CD4-positive, alpha-beta T cell (primary cell): Measurements from ENCODE around the gene TMED7. TPM values are rescaled to one million over a fixed set of nuclear protein-coding genes. Genes with fewer than 3 reads are reported as not detected.

Source experiments
- ATAC-seq: fragments of 200-7000 bp; cut with Tn5 transposase; one replicate; pipeline ENCODE4 v1.10.0; 2022; ENCODE audit warnings: mild to moderate bottlenecking; ENCODE audit not compliant: poor library complexity
- CTCF ChIA-PET: fragments of 350-600 bp; sonication (Branson Sonifier 250); formaldehyde crosslinking; loops from one replicate; lab custom pipeline; 2021; ENCODE audit warnings: antibody characterized with exemption, inconsistent platforms; lab: Charles Lee
- POLR2A ChIA-PET: fragments of 350-600 bp; sonication (Branson Sonifier 250); formaldehyde crosslinking; loops from one replicate; lab custom pipeline; 2021; ENCODE audit warnings: antibody characterized with exemption, inconsistent platforms; lab: Charles Lee
- DNase-seq, 14 experiments: peaks; one replicate each; pipeline ENCODE4 v3.0.0-alpha.2; 2013 to 2020; ENCODE audit warnings: mixed read lengths in 2 of 14
- H3K27ac ChIP-seq, 2 donors: one replicate each; pipeline versions ENCODE4 v1.5.1 to v1.7.0; 2013; ENCODE audit warnings: low read length in 2 of 2, low read depth in 1 of 2, mild to moderate bottlenecking in 1 of 2
- H3K27me3 ChIP-seq, 2 experiments: 1 replicate in 1 of 2; 2 replicates in 1 of 2; pipeline versions ENCODE4 v1.6.1 to v1.7.0; 2013; ENCODE audit warnings: low read length in 2 of 2, control low read depth in 1 of 2, mild to moderate bottlenecking in 1 of 2, moderate library complexity in 1 of 2; ENCODE audit not compliant: insufficient read depth in 2 of 2, control insufficient read depth in 1 of 2
- H3K36me3 ChIP-seq: one replicate; pipeline ENCODE4 v1.6.1; 2013; ENCODE audit warnings: low read length, control low read depth; ENCODE audit not compliant: insufficient read depth
- H3K4me1 ChIP-seq: one replicate; pipeline ENCODE4 v1.6.1; 2013; ENCODE audit warnings: low read length, control low read depth; ENCODE audit not compliant: insufficient read depth
- H3K4me3 ChIP-seq: one replicate; pipeline ENCODE4 v1.5.1; 2013; ENCODE audit warnings: mild to moderate bottlenecking, low read length, moderate library complexity
- H3K9me3 ChIP-seq, 2 experiments: 1 replicate in 1 of 2; 2 replicates in 1 of 2; pipeline versions ENCODE4 v1.6.1 to v1.7.0; 2013; ENCODE audit warnings: low read length in 2 of 2, mild to moderate bottlenecking in 2 of 2, control low read depth in 1 of 2, moderate library complexity in 1 of 2; ENCODE audit not compliant: control insufficient read depth in 1 of 2, insufficient read depth in 1 of 2
- H3K27ac Mint-ChIP-seq: one replicate; pipeline ENCODE4 v1.8.0; 2020; ENCODE audit warnings: mixed read lengths
- H3K27me3 Mint-ChIP-seq: one replicate; pipeline ENCODE4 v1.8.0; 2021; ENCODE audit warnings: mixed read lengths
- H3K36me3 Mint-ChIP-seq: one replicate; pipeline ENCODE4 v1.8.0; 2021; ENCODE audit warnings: low read depth, mixed read lengths
- H3K4me1 Mint-ChIP-seq: one replicate; pipeline ENCODE4 v1.8.0; 2021; ENCODE audit warnings: low read depth, mixed read lengths
- H3K4me3 Mint-ChIP-seq: one replicate; pipeline ENCODE4 v1.8.0; 2020; ENCODE audit warnings: mild to moderate bottlenecking, mixed read lengths
- H3K9me3 Mint-ChIP-seq: one replicate; pipeline ENCODE4 v1.8.0; 2020; ENCODE audit warnings: mixed read lengths
- CTCF ChIP-seq: fragments of 200-600 bp; IDR thresholded peaks from one replicate; pipeline ENCODE4 v1.8.0; 2022; ENCODE audit warnings: antibody characterized with exemption, mild to moderate bottlenecking
- intact Hi-C, 2 experiments: fragments of 100-400 bp; cut with DNase I in 1 of 2; cut with micrococcal nuclease in 1 of 2; formaldehyde crosslinking; loops; one replicate each; pipeline versions ENCODE4 v1.15.1 to v1.9.0; 2023 to 2025; cut with DNase I, micrococcal nuclease
- total RNA-seq, 174 experiments: library from RNA in 2 of 174; stranded (reverse) in 2 of 174; gene quantifications; one replicate each; pipeline ENCODE4 v1.2.3 and lab custom pipeline; 2021 to 2026

TMED7 gene
- total RNA-seq, 2 experiments from 2014 or later, result 50.4 to 56.7 TPM

GRCh38 chr5:115605436-115605835 lies 20.4 kb downstream of the TMED7 start:
- peaks cover 14% of the 10 kb centered on the region for H3K4me1 ChIP-seq
- no peak for DNase-seq
- H3K36me3 Mint-ChIP-seq, result peaks cover 6% of the 10 kb centered on the region
- no peaks in the 10 kb centered on the region for H3K9me3 ChIP-seq
- no peak overlapping the region for H3K4me3 Mint-ChIP-seq
- TF ChIP-seq CTCF, result no peak
- peaks cover 39% of the 10 kb centered on the region for H3K4me1 Mint-ChIP-seq
- ATAC-seq, result no peak
- no peak overlapping the region for H3K27ac Mint-ChIP-seq
- no peak overlapping the region for H3K27ac ChIP-seq
- ChIA-PET CTCF (no interaction called here), POLR2A (interaction anchor here (0.5 kb wide), 1 partner anchor 273 kb away, joined by 3 read pairs; no protein-coding TSS in a partner anchor)
- no peaks in the 10 kb centered on the region for H3K27me3 Mint-ChIP-seq
- H3K4me3 ChIP-seq, result no peak overlapping the region
- no peaks in the 10 kb centered on the region for H3K9me3 Mint-ChIP-seq
- H3K36me3 ChIP-seq, result peaks cover 4% of the 10 kb centered on the region
- intact Hi-C loops, result no loop called here
- no peaks in the 10 kb centered on the region for H3K27me3 ChIP-seq

- Histone ChIP-seq H3K27me3 (no peaks in the 10 kb centered on the region), H3K27ac (peak overlapping the region in 1 of 2 donors; percentile 22), H3K9me3 (no peaks in the 10 kb centered on the region), H3K4me1 (peaks cover 14% of the 10 kb centered on the region), H3K36me3 (no peaks in the 10 kb centered on the region), H3K4me3 (peak overlapping the region; percentile 61)
- POLR2A ChIA-PET, result interaction anchor here (1.8 to 2.0 kb wide), 3 partner anchors 22 to 307 kb away, joined by 8 to 21 read pairs (median 19); partner anchors contain the start of genes FEM1C and TMED7
- ATAC-seq (no peak), DNase-seq (no peak)
- Mint-ChIP-seq H3K4me1 (peaks cover 34% of the 10 kb centered on the region), H3K27me3 (no peaks in the 10 kb centered on the region), H3K27ac (peak overlapping the region; percentile 71), H3K9me3 (no peaks in the 10 kb centered on the region), H3K36me3 (no peaks in the 10 kb centered on the region), H3K4me3 (peak overlapping the region; percentile 84)
- CTCF ChIA-PET, result interaction anchor here (1.6 kb wide), 1 partner anchor 13 kb away, joined by 4 read pairs; no protein-coding TSS in a partner anchor
- intact Hi-C loops, result no loop called here
- no peak for TF ChIP-seq CTCF
Measured at GRCh38 chr5:115602591-115603125, 23.2 kb downstream of the TMED7 start.

- Histone ChIP-seq H3K4me3 (peak within 1 kb of the TSS; percentile 61), H3K9me3 (no peaks in the 10 kb centered on the region), H3K27ac (peak within 1 kb of the TSS in 1 of 2 donors; percentile 22), H3K4me1 (peaks cover 14% of the 10 kb centered on the region), H3K36me3 (no peaks in the 10 kb centered on the region), H3K27me3 (no peaks in the 10 kb centered on the region)
- Mint-ChIP-seq H3K27ac (peak within 1 kb of the TSS; percentile 71), H3K27me3 (no peaks in the 10 kb centered on the region), H3K4me1 (peaks cover 33% of the 10 kb centered on the region), H3K9me3 (no peaks in the 10 kb centered on the region), H3K36me3 (no peaks in the 10 kb centered on the region), H3K4me3 (peak within 1 kb of the TSS; percentile 84)
- ChIA-PET POLR2A (interaction anchor here (1.1 to 2.0 kb wide), 5 partner anchors 10 to 306 kb away, joined by 3 to 21 read pairs (median 8); partner anchors contain the start of genes FEM1C and TMED7), CTCF (interaction anchor here (0.6 to 1.6 kb wide), 4 partner anchors 14 to 467 kb away, joined by 3 to 4 read pairs (median 4); no protein-coding TSS in a partner anchor)
- intact Hi-C loops, result no loop called here
- ATAC-seq (peak; percentile 86), DNase-seq (peak in 13 of 14 experiments; percentile 34 to 82 (median 42))
- no peak for TF ChIP-seq CTCF
Measured at GRCh38 chr5:115601701-115602590, 23.9 kb downstream of the TMED7 start, which contains the start of gene TICAM2. Gene TICAM2, minus strand, starts transcription at chr5:115602479. Its CDS starts 21,223 bp downstream, at chr5:115581256.
